ENCODE measurements around the gene TBX1.

Gene TBX1

DNA sequence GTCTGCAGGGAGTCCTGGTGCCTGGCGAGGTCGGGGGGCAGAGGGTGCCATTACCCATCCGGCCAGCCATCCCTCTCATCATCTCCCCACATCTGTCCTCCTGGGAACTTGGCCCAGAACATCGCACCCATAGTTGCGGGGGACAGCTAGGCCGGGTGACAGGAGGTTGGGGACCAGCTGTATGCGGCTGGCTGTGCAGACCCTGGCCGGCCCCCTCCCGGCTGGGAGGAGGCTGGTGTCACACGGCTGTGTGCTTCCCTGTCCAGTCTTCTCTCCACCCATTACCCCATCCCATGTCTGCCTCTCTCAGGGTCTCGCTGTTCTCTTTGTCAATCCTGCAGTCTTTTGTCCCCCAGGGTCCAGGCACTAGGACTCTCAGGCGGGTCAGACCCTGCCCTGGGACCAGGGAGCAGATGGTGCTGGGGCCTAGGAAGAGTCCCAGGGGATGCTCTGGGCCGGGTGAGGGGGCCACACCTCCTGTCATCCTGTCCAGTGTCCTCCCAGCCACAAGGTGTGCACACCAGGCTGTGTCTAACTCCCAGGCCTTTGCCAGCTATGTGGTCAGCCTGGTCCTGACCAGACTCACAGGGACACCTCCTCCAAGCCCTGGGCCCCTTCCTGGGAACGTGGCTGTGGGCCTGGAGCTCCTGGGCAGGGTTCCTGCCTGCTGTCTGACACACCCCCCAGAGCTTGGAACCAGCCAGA is 6.4 kb upstream of the TBX1 start:
- DNase-seq = no peak

DNA sequence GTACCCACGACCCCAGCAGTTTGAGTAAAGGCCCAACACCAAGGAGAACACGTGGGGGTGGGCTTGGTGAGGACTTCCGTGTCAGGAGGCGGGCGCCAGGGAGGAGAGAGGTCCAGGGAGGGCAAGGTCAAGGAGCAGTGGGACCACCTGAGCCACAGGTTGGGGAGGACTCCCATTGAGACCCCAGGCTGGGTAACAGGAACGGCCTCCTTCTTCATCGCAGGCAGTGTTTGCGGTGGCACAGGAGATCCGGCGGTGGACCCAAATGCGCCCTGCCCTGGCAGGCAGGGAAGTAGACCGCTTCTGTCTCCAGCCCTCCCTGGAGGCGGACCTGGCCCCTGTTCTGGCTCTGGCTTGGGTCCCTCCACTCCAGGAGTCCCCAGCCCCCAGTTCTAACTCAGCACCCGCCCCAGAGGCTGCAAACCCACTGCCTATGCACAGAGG is 5.9 kb upstream of the TBX1 start:
- no peak for DNase-seq

DNA sequence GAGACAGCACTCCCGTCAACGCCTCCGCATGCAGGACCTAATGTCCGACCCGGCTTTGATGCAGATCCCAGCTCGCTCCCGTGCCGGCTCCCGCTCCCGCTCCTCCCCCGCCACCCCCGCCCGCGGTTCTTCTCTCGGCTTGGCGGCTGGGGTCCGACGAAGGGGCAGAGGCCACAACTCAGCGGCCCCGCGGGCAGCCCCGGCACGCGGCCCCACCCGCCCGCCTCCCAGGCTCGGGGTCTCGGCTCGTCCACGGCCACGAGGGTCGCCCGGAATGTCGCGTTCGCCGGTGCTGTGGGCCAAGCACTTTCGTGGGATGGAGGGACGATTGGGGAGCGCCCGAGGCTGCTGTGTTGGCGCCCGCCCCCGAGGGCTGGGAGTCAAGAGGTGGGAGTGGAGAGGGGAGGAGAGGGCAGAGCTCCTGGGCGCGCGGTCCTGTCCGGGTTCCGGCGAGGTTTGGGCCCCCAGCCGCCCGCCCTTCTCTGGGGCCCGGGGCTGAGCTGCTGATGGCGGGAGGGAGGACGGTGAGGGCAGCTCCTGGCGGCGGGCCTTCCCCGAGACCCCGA is 5.3 kb upstream of the TBX1 start:
- DNase-seq = no peak

DNA sequence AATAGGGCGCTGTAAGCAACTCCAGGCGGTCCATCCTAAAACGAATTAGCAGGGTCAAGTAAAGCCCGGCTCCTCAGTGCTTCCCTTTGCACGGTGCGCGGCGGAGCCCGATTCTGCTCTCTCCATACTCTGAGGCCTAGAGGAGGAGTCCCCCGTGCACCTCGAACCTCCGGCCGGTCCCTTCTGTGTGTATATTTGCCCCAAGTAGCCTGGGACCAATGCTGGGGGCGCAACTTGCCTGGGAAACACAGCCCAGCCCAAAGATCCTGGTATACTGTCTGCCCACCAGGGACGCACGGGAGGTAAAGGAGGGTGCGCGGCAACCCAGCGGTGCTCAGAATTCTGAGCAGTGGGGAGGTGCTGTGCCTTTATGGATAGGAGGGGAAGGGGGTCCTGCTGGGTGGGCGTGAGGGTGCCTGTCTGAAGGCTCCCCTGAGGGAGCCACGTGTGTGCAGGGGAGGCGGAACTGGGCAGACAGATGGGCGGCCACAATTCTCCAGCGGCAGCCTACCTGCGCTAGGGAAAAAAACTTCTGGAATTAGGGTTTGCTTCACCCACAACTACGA is 4.8 kb upstream of the TBX1 start:
- no peak for DNase-seq

DNA sequence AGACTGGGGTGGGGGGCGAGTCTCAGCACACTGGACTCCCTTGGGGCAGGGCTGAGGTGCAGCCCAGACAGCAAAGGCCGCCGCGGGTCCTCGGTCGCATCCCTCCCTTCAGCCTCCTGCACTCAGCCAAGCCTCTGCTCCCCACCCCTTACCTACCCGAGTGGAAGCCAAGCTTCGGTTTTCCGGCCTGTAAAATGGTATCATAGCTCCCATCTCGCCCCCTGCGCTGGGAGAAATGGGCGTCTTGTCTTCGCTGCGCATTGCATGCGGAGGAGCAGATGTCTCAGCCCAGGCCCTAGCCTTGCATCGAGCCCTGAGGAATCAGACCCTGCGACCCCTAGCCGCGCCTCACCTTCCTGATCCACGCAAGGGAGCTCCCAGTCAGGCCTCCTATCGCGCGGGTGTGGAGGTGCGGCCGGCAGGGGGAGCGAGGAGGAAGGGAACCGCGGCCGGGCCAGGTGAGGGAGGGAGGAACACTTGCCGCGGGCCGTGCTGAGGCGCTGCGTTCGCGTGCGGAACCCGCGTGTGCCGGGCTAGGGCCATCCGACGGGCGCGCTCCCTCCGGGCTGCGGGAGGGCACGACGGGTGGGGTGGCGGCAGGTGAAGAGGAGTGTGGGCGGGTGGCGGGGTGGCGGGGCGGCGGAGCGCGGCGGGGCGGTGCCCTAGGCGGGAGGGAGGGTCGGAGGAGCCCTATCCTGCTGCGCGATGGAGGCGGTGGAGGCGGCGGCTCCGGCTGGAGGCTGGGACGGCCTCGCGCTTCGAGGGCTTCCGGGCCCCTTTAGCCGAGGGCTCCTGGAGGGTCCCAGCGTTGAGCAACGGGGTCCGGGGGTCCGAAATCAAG is 4.1 kb upstream of the TBX1 start:
- DNase-seq = peak; percentile 47

DNA sequence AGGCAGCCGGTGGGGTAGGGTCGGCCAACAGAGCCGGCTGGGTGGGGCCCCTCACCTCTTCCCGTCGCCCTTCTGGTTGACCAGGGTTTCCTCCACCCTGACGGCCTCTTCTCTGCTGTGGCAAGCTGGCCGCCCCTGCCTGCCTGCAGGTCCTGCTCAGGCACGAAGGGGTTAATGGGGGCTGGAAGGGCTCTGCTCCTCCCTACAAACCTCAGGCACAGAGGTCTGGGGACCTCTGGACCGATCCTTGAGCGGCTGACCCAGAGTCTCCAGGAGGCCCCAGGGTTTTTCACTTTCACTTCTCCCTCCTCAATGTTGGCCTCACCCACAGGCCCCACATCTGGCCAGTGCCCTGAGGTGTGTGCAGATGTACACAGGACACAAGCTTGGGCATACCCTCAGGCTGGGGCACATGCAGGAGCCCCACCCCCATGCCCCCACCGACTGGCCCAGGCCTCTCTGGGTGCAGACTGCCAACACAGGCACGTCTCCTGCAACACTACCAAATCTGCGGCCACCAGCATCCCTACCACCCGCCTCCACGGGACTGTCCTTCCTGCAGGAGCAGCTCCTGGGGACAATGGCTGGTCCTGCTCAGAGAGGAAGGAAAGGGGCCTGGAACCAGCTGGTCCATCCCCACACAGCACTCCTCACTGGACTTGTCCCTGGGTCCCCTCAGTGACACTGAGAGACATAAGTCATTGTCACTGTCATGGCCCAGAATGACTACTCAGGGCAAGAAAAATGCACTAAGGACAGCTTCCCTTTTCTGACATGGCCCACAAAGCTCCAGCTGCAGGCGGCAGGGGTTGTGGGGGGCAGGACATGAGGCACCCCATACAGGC is 3.2 kb upstream of the TBX1 start:
- DNase-seq = no peak

DNA sequence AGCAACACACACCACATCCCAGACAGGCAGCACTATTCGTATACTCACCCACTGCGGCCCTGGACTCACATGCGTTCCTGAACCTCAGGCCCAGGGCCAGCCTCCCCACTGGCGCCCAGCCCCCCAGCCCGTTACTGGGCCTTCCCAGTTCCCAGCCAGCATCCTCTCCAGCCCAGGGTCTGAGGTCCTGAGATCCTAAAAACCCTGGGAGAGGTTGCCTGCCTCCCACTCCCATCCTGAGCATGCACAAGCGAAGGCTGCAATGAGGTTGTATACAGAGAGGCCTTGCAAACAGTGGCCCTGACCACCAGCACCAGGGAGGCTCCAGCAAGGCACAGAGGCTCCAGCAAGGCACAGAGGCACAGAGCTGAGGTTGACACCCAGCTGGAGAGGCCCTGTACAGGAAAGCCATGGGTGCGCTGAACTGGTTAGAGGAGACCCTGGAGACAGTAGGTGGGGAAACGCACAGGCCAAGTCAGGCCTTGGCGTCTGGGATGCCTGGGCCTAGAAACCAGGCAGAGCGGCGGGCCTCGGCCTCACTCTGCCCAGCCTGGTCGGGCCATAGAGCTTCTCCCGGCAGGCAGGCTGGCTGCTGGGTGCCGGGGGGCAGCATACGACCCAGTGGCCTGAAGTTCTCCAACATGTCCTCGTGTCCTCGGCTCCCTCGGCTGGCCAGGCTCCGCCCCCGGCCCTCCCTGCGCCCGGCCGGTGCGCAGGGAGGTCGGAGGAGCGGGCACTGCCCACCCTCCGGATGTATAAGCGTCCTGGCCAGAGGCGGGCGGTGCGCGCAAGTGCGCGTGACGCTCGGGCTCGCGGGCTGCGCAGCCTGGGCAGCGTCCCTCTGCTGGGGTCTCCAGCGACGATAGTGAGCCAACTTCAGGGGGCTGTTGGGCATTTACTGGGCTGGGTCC is 2.3 kb upstream of the TBX1 start:
- DNase-seq = no peak

DNA sequence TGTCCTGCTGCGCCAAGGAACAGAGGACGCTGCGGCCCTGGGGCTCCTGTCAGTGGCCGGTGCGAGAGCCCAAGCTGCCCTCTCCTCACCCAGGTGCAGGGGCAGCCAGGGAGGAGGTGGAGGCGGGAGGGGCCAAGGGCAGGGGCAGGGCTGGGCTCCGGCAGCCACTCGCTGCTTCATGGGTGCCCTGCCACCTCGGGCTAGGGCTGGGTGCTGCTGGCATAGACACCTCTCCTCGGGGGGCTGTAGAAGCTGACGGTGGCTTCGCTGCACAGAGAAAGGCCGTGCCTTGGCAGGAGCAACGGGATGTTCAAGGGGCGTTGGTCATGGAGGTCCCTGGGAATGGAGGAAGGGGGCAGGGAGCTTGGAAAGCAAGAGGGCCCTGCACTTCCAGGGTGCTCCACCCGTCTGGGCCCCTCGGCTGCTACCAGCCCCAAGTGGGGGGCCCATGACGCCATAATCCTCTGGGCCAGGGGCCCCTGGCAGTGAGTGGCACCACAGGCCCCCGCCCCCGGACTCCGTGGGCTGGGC is 1.6 kb upstream of the TBX1 start:
- DNase-seq = no peak

DNA sequence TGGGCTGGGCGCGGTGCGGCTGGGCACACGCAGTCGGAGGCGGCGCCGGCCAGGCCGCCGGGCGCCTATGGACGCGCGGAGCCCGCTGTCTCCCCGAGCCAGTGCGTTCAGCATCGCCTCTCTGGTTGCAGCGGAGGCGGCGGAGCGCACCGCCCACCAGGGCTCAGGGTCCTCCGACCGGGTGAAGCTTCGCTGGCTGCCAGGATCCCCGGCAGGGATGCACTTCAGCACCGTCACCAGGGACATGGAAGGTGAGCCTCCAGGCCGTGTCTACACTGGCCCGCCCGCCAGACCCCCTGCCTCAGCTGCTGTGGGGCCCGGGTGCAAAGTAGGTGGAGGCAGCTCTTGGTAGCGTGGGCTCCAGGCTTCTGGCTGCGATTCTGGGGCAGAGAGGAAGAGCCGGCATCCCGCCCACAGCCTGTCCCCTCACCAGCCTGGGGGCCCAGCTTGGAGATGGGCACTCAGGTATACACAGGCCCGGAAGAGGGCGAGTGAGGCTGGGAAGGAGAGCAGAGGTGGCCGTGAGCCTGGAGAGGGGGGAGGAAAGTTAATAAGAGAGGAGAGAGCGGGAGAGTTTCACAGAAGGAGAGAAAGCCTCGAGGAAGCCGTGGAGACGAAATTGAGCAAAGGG is 1.0 kb upstream of the TBX1 start:
- no peak for DNase-seq

DNA sequence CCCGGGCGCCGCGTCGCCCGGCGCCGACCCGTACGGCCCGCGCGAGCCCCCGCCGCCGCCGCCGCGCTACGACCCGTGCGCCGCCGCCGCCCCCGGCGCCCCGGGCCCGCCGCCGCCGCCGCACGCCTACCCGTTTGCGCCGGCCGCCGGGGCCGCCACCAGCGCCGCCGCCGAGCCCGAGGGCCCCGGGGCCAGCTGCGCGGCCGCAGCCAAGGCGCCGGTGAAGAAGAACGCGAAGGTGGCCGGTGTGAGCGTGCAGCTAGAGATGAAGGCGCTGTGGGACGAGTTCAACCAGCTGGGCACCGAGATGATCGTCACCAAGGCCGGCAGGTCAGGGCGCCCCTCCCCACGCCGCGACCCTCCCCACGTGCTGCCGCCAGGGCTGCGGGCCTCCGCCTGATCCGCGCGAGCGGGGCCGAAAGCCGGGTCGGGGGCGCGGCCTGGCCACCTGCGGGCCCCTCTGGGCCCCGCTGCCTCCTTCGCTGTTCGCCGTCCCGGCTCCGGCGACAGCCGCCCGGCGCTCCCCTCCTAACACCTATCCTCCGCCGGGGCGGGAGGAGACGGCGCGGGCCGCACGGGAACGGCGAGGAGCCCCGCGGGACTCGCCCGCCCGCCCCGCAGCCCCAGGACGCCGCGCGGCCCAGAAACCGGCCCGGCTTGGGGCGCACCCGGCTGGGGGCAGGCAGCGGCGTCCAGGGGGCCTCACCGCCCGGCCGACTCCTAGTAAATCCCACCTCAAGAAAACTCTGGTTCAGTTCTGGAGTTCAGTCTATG is 560 bp downstream of the TBX1 start:
- no peak for DNase-seq

DNA sequence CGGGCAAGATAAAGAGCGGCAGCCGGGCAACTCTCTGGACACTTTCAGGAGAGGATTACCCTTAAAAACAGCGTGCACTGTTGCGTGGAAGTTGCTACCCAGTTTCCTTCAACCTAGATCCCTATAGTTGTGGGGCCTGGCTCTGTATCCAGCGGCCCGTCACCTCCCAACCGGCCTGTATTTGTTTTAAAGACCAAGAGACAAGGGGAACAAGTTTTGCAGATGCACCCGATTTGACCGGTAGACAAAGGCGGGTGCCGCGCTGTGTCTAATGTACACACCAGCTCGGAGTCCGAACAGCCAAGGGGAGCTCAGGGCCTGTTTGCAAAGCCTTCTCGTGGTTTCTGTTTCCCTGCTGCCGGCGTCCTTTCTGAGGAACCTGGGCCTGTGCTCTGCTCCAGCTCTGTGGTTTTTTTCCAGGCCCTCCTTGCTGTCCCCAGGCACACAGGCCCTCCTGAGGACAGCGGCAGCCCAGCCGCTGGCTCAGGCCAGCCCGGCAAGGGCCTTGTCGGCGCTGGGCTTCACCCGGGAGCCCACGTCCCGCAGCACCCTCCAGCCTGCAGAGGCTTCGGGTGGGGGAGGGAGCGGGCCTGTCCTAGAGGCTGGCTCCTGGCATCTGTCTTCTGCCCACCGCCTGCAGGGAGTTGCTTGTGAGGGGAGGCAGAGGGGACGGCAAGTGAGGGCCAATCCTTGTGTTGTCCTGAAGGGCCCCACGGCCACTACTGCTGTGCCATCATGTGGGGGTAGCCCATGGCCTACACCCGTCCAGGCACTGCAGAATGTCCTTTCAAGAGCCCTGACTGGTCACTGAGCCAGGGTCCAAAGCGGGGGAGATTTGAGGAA is 1.4 kb downstream of the TBX1 start:
- no peak for DNase-seq

DNA sequence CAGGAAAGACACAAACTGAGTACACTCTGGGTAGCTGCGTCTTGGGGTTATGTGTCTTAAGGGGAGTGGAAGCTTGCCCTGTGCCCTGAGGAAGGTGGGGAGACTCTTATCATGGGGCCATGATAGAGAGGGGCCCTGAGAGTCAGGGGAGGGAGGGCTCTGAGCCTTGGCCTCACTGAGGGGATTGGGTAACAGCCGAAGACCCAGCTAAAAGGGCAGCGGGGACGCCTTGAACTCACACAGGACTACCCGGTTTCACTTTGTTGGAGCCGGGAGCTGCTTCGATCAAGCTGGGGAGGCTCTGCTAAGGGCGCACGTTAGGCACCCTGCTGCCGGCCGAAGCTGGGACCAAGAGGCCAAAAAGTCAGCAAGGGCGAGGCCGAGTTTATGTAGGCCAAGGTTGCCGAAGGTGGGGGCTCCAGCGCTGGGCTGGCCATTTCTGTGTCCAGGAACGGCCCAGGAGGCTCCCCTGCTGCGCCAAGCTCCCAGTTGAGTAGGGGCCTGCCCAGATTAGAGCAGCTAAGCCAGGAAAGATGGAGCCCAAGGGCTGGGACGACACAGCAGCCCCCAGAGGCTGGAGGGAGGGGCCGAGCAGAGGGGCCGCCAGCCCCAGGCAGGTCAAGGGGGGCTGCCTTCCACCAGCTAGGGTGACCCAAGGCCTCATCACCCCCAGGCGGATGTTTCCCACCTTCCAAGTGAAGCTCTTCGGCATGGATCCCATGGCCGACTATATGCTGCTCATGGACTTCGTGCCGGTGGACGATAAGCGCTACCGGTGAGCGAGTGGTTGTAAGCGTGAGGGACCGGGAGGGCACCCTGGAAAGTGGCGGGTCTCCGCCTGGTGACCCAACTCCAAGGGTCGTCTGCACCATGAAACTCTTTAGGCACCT is 2.2 kb downstream of the TBX1 start:
- DNase-seq = no peak

DNA sequence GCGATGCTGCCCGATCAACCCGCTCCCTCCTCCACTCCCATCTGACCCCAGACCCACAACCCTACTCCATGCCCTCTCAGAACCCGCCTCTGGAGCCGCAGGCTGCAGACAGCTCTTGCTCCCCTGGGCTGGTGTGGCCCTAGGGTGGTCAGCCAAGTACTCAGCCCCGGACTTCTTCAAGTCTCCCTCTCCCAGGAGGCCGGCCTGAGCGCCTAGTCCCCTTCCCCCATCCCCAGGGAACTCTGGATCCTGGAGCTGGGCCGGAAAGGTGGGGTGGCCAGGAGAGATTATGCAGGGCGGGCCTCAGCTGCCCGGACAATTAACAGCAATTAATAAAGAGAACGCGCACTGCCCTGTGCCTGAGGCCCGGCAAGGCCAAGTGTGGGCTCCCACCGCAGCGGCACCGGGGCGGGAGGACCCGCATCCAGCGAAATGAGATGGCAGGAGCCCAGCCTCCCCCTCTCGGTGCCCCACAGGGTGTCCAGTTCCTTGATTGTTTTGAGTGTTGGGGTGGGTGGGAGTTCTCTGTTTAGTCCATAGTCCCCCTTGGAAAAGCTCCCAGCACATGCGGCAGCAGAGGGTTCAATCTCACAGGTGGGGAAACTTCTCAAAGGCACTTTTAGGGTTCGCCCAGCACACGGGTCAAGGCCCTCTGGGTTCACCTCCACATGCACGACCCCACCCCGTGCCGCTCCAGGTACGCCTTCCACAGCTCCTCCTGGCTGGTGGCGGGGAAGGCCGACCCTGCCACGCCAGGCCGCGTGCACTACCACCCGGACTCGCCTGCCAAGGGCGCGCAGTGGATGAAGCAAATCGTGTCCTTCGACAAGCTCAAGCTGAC is 3.1 kb downstream of the TBX1 start:
- DNase-seq = no peak

DNA sequence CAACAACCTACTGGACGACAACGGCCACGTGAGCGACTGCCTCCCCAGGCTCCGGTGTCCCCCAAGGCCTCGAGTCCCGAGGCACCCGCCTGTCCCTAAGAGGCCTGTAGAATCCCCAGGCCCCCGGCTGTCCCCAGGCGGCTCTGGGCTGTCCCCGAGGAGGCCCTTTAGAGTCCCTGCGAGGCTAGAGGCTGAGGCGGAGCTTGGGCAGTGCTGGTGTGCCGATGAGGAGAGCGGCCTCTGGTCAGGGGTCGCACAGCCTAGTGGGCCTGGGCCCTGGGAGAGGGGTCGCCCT is 3.7 kb downstream of the TBX1 start:
- no peak for DNase-seq

DNA sequence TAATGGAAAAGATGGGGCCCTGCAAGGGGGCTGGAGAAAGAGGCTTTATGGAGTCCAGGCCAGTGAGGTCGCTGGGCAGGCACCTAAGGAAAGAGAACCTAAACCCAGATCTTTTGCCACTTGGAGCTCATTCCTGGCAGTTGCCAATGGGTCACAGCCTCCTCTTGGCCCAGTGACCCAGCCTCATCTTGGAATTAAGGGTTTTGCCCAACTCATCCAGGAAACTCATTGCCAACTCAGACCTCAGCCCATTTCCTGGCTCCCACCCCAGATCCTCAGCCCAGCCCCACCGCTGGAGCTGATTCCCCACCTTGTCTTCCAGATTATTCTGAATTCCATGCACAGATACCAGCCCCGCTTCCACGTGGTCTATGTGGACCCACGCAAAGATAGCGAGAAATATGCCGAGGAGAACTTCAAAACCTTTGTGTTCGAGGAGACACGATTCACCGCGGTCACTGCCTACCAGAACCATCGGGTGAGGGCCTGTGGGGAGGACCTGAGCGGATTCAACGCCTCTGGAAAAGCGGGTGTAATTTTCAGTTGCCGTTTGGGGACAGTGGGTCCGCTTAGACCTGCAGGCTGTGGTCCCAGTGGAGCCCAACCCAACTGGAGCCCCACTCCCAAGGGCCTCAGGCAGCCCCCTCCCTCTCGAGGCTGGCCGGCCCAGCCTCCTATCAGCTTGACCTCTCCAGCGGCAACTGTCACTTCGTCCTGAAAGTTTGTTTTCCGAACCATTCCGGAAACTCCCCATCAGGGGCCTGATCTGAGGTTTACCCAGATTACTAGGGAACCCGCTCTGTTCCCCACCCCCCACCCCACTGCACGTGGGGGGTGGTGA is 4.3 kb downstream of the TBX1 start:
- no peak for DNase-seq

DNA sequence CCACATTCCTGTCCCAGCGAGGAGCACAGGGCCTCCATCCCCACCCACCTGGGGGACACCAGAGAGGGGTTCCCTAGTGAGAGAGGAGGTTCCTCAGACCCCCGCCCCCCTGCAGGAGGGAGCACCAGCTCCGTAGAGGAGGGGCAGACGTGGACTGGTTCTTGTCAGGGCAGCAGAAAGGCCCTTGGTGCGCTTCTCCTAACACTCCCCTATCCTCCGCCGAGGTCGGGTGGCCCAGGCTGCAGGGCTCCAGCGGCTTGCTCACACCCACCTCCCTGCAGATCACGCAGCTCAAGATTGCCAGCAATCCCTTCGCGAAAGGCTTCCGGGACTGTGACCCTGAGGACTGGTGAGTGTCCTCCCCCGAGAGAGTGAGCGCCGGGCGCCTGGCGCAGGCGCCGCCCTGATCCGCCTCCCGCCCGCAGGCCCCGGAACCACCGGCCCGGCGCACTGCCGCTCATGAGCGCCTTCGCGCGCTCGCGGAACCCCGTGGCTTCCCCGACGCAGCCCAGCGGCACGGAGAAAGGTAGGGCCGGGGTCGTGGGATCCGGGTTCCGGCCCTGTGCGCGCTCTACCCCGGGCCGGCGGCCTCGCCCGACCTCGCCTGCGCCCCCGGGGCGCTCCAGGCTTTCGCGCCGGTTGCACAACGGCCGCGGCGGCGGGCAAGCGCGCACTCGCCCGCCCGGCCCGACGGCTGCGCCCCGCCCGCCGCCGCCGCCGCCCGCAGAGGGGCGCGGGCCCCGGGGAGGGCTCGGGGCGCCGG is 5.1 kb downstream of the TBX1 start:
- no peak for DNase-seq
